SIG-M5 treated with dmso at 0.1 percent for 504 hours (cell line): ENCODE results near the gene SYNJ2.

Experiments used
- DNase-seq: peaks from one replicate; lab custom pipeline; 2025; ENCODE audit not compliant: unreplicated experiment; lab: John Stamatoyannopoulos, UW

The SYNJ2 gene

DNA sequence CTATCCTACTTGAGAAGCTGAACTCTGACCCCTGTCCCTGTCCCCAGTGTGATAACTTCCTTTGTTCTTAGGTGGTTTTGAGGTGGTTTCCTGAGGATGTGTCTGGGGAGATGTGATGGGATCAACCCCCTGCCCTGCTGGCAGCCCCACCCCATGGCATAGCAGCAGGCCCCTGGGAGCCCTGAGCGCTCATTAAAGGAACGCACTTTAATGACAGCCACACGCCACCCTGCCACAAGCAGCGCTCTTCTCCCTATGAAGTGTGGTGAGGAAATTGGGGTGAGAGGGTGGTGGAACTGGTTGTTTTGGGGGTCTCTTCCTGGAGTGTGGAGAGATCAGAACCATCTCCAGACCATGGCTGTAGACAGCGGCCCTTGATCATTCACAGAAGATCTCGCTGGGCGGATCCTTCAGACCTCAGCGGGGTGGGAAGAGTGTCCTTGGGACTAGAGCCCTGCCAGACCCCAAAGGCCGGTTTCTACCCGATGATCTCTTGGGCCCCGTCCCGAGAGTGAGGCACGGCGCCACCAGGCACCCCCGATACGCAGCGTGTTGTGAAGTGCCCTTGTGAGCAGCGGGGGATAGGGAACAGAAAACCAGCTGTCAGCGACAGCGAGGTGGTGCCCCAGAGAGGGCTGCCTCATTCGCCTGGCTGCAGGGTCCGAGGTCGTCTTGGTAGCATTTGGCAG, 45.4 kb downstream of the SYNJ2 start:
- no peak for DNase-seq

DNA sequence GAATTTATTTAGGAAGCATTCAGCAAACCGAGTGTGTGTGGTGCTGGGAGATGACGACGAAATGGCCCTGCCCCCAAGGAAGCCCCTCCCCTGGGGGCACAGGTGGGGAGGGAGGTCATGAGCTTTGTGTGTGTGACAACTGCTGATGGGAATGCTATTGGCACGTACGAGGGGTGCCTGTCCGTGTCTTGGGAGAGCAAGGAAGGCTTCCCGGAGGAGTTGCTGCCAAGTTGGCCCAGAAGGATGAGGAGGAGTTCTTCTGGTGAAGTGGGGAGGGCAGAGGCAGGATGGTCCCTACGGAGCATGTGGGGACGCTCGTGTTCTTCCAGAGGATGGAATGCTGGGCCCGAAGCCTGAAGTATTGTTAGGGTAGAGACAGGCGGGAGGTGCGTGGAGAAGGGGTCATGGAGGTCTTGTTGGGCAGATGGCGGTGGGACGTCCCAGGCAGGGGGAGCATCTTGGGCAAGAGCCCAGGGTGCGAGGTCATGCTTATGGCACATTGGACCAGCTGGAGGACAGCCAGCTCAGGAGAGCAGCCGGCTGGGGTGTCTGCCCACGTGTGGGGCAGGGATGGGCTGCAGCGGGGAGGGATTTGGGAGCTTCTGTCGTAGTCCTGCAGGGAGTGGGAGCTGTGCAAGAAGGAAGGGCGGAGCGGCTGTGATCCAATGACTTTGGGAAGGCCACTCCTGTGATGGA, 46.1 kb downstream of the SYNJ2 start:
- DNase-seq, result no peak

DNA sequence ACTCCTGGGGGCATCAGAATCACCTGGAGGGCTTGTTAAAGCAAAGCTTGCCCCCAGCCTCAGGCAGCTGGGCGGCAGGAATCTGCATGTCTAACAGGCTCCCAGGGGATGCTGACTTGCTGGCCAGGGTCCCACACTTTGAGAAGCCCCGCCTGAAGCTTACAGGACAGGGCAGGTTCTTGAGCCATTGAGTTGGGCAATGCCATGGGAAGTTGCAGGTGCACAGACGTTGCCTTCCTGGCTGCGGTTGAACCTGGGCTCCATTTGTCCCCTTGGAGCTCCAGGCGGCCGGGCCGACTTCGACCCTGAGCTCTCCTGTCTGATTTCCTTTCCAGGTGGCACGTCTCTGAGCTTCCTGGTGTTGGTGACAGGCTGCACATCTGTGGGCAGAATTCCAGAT, 46.8 kb downstream of the SYNJ2 start:
- no peak for DNase-seq

DNA sequence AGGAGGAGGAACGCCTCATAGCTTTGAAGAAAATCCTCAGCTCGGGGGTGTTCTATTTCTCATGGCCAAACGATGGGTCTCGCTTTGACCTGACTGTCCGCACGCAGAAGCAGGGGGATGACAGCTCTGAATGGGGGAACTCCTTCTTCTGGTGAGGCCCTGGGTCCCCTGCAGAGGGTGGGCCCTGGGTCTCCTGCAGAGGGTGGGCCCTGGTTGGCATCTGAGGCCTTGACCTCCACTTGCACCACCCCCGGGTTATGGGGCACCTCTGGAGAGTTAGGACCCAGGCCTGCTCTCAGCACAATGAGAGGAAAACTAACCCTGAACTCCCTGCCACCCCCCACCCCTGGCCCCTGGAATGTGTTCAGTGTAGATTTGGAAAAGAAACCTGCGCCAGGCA, 47.2 kb downstream of the SYNJ2 start:
- no peak for DNase-seq

DNA sequence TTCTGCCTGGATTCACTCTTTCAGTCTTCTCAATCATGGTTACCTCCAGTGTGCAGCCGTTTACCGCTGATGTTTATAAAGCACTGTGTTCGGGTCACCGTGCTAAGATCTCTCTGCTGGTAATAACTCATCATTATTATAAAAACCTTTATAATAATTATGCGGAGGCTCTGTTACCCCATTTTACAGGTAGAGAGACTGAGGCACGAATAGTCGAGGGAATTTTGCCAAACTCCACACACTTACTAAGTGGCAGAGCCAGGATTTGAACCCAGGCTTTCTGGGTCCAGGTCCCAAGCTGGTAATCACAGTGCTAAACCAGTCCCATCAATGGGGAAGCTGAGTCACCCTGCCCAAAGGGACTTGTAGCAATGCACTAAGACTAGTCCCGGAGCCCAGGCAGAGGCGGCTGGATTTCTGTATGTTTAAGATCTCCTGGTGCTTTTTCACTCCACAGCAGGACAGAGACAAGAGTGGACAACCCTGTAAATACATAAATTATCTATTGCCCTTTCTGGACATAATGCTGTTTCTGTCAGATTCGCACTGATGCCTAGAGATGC, 48.1 kb downstream of the SYNJ2 start:
- DNase-seq, result no peak

DNA sequence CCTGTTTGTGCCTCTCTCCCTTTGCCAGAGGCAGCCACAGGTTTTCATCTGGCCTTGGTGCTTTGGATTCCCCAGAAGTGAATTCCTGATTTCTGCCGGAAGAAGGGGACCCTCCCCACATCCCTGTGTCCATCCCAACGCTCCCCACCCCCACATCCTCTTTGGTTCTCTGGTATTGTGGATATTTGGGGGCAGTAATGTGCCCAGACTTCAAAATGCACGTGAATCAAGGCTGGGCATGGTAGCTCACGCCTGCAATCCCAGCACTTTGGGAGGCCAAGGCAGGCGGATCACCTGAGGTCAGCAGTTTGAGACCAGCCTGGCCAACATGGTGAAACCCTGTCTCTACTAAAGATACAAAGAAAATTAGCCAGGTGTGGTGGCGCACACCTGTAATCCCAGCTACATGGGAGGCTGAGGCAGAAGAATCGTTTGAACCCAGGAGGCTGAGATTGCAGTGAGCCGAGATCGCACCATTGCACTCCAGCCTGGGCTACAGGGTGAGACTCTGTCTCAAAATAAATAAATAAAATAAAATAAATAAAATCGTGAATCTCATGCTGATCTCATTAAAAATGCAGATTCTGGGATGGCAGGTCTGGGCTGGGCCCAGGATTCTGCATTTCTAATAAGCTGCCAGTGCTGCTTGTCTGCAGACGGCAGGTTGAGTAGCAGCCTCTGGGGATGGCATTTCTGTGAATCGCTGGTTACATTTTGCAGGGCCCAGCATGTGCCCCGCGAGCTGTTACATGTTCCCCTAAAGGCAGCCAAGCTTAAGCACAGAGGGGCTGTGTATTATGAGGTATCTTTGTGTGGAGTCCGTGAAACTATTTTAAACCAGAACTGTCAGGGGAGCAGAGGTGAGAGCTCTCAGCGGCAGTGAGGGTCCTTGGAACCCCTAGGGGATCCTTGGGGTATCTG, 49.0 kb downstream of the SYNJ2 start:
- DNase-seq, result no peak

DNA sequence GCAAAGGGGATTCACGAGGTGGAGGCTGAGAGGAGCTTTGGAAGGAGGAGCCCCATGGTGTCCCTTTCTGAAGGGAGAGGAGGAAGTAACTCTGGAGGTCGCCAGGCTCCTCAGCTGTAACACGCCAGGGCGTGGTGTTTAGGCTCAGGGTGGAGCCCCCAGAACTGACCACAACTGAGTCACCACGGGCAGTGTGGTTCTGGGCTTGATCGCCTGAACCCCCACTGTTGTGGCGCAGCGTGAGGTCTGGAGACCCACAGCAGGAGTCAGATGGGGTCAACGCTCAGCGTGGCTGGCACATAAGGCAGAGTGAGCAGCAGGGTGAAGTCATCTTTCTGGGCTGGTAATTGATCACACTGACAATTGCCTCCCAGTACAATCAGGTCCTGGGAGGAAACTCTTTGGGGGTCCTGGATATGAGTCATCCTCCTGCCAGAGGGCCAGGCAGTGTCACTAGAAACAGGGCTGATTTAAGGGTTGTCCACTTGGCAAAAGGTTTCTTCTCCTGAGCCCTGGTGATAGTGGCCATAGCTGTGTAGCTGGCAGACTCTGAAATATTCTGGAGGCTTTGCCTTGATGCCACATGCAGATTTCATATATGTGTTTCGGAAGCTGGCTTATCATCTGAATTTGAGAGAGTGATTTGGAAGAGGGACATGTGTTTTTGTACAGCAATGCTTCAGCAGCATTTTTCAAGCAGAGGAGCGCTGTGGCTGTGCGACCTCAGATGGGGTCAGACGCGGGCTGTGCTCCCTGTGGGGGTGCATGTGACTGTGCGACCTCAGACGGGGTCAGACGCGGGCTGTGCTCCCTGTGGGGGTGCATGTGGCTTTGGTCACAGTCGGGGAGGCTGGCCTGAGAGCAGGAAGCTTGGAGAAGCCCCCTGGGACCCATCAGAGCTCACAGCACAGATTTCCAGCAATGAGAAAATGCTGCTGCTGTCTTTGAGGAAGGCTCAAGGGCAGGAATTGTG, 50.0 kb downstream of the SYNJ2 start:
- peak; percentile 57 for DNase-seq

DNA sequence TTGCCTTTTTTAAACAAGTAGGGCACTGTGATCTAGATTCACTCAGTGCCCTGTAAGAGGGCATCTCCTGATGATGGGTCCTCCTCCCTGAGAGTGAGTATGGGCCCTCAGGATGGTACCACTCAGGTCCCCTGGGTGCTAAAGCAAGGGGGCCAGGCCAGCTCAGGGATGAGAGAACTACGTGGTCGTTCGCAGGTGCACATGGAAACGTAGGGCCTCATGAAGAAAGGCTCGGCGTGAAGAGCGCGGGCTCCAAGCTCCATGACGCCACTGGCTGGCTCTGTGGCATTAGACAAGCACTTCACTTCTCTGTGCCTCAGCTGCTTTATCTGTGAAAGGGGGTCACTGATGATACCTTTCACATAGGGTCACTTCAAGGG, 50.7 kb downstream of the SYNJ2 start:
- DNase-seq, result no peak

DNA sequence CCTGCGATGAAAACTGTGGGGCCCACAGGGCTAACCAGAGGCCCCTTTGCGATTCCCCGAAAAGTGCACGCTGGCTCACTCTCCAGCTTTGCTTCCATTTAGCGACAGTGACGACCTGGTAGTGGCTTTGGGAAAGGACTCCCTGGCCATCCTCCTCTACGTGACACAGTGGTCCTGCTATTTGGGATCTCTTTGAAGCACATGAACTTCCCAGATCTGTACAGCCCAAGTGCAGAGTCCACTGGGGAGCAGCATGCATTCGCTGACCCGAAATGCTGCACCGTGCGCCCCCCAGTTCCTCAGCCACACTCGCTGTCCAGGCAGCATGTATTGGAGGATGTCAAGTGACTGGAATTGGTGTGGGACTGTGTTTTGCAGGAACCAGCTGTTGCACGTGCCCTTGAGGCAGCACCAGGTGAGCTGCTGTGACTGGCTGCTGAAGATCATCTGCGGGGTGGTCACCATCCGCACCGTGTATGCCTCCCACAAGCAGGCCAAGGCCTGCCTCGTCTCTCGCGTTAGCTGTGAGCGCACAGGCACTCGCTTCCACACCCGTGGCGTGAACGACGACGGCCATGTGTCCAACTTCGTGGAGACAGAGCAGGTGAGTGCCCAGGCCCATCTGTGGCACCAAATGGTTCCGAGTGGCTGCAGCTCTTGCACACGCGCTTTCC, 51.6 kb downstream of the SYNJ2 start:
- no peak for DNase-seq

DNA sequence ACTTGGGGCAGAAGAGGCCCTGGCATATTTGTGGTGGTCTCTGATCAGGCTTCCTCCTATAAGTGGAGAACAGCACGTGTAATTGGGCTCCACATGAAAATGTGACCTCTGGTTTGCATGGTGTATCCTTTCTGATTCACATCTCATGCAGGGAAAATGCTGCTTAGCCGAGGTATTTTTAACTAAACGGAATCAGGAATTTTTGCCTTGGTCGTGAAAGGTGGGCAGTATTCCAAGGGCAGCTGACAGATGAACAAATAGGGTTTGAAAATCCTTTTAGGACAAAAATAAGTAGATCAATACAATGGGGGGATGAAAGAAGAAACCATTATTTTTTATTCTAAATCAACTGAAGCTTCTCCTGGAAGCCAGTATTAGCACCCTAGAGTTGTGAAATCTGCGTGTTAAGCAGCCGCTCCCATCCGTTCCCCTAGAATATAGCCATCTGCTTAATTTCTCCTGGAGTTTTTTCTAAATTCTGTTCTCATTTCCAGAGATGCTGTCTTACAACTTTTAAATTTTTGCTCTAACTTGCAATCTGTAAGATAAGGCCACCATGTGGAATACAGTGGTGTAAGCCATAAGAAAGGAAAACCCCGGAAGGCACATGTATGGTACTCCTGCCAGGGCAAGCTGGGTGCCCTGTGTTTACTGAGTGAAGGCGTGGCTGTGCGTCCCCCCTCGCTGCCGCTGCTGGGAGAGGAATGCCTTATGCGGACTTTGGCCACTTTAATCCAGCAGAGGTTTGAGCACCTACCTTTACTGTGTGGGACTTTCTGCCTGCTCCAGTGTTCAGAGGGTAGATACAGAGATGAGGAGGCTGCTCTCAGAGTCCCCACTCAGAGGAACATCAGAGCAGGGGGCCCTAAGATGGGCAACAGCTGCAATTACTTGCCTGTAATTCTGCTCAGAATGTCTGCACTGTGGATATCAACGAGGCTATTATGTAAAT, 52.4 kb downstream of the SYNJ2 start:
- no peak for DNase-seq

DNA sequence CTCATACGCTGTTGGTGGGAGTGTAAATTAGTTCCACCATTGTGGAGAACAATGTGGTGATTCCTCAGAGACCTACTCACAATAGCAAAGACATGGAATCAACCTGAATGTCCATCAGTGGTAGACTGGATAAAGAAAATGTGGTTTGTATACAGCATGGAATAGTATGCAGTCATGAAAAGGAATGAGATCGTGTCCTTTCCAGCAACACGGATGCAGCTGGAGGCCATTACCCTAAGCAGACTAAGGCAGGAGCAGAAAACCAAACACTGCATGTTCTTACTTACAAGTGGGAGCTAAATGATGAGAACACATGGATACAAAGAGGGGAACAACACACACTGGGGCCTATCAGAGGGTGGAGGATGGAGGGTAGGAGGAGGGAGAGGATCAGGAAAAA, 54.6 kb downstream of the SYNJ2 start:
- DNase-seq, result no peak

DNA sequence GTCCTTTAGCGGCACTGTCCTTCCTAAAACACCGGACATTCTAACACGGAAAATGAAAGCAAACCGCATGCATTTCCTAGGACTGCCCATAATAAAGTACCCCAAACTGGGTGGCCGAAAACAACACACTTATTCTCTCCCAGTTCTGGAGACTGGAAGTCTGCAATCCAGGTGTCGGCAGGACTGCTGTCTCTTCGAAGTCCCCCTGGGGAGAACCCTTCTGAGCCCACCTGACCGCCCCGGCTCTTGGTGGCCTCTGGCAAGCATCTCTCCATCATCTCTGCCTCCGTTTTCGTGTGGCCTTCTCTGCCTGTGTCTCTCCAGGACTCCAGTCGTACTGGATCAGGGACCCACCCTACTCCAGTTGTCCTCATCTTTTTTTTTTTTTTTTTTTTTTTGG, 55.4 kb downstream of the SYNJ2 start:
- no peak for DNase-seq

DNA sequence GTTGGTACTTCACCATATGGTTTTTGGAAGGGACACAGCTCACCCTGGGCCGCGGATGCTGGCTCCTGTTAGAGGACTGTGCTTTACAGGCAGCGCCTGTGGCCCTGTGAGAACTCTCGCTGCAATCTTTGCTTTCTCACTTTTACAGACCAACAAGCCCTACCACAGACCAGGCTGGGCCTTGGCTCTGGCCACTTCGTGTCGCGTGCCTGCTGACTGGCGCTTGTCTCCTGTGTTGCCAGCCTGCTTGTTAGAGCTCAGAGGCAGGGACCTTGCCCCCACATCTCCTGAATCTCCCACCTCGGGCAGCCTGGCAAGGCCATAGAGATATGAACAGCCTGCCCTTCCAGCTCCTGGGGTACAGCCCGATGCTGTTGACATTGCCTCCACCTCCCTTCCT, 56.1 kb downstream of the SYNJ2 start:
- DNase-seq, result no peak

DNA sequence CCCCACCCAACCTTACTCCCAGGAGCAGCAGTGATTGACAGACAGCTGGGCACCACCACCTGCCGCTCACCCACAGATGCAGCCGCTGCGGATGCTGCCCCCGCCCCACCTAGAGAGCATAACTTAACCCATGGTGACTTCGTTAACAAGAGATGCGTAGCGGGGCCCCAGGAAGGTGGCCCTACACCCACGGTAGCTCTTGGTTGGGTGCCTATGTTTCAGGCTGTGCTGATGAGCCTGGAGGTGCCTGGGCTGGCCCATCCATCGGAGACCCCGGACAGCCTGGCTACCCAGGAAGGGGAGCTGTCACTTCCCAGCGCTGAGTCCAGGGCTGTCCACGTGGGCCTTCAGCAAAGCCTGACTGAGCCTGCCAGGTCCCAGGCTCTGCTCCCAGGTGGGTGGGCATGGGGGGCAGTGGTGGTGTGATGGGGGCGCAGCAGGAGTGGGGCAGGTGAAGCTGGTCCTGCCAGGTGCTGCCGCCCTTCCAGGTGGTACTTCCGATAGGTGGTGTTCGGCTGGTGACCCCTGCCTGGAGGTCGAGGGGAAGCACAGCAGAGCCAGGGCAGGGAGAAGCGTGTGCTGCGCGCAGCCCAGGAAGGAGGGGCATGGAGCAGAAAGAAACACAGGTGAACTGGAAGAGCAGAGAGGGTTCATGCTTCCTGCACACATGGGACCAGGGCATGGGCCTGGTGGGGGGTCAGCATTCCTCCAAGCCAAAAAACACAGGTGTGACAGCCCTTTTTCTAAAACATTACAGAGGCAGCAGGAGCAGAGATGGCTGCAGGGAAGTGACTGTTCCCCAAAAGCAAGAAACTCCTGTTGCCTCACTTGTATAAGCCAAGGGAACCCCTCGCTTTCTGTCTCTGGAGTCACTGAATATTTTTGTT, 56.9 kb downstream of the SYNJ2 start:
- DNase-seq, result no peak

DNA sequence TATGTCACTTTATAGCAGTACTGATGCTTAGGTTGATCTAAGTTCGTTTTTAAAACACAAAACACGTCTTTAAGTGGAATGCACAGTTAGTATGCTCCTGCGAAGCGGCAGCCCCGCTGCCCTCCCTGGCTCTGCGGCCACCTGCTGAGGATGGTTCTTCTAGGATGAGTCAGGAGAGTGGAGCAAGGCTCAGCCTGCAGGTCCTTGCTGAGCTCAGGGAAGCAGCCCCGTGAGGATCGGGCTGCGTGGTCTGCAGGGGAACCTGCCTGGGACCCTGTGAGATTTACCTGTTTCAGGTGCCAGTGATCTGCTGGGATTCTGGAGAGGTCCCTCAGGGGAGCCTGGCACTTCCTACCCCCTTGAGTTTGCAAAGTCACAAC, 57.5 kb downstream of the SYNJ2 start:
- DNase-seq, result no peak

DNA sequence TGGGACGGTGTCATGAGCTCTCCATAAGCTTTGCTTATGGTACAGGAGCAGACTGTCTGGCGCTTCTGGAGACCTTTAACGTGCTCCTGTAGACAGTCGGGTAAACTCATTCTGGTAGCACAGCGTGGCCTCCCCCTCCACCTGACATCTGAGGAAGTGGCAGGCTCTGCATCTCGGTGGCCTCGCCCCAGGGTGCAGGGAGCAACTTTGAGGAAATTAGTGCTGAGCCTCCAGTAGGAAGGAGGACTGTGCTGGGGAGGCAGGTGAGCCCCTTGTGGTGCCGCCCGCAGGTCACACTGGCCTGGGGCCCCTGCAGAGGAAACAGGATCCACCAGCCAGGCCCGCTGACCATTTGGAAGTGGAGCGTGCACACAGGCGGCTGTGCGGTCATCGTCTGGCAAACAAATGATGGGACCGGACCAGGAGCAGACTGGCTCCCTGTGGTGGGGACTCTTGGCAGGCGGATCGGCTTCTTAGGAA, 57.9 kb downstream of the SYNJ2 start:
- no peak for DNase-seq

DNA sequence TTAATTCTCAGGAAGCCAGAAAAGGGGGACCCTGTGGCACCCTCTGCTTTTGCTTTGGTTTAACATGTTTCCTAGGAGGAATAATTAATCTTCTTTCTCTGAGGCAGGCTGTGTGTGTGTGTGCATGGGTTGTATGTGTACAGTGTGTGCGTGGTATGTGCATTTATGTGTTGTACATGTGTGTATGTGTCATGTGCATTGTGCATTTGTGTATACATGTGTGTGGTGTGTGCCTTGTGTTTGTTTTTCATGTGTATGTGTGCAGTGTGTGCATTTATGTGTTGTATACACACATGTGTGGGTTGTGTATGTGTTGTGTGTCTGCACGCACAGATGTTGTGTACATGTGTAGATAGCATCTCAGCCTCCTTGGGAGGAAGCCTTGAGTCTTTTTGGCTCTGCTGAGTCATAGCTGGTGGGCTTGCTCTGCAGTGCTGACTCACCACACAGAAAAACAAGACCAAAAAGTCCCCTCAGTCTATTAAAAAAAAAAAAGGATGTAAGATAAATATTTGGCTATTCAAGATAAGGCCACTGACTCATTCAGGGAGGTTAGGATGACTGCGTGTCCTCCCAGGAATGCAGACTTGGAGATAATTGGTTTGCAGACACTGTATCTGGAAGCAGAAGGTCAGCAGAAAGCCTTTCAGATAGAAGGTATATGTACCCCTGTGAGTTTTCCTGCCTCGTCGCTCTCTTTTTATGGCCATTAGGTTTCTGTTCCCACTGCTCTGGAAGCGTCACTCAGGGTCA, 58.6 kb downstream of the SYNJ2 start:
- DNase-seq, result peak; percentile 35
